ENCODE measurements around the gene NR2F2. TPM values are rescaled to one million over a fixed set of nuclear protein-coding genes. Genes with fewer than 3 reads are reported as not detected.
A peak's percentile ranks its signal among the peaks of the same experiment; 100 is the strongest.

The NR2F2 gene
- total RNA-seq, 2 experiments from 2014 or later, result not detected

DNA sequence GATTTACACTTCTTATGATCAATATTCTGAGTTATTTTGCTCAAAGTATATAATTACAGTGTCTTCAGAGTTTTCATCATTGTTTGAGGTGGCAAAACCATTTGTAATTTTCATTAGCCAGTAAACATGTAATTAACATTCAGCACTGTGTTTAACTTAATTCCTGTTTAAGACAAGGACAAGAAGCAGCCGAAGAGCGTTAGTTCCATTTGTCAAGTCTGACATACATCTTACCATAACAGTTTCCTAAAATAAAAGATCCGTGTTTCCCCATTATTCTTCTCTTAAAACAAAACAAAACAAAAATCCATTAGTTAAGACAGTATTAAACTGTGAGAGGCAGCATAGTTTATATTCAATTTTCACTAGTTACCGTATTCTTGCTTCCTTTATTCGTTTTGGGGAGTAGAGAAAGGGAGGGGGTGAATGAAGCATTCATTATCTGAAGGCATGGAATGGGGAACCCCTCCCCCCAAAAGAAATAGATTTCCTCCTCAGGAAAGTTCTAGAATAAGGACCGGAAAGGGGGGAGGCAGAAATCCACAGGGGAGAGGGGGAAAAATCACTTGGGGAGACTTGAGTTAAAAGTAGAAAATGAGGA, 5.5 kb upstream of the NR2F2 start:
- Mint-ChIP-seq H3K4me3 (no peak overlapping the region), H3K36me3 (ENCODE audit: low read depth) (no peaks in the 10 kb centered on the region), H3K27me3 (peaks cover 74% of the 10 kb centered on the region), H3K4me1 (ENCODE audit: low read depth) (peaks cover 3% of the 10 kb centered on the region), H3K9me3 (no peaks in the 10 kb centered on the region), H3K27ac (no peak overlapping the region)
- intact Hi-C loops (cut with micrococcal nuclease), result loop anchor here (5.0 kb wide), 1 partner anchor 37 kb away; no protein-coding TSS in a partner anchor
- ATAC-seq (no peak), DNase-seq (no peak)
- ChIA-PET POLR2A (interaction anchor here (0.7 kb wide), 1 partner anchor 1304 kb away, joined by 3 read pairs; no protein-coding TSS in a partner anchor), CTCF (no interaction called here)
- TF ChIP-seq, protein P1, sequence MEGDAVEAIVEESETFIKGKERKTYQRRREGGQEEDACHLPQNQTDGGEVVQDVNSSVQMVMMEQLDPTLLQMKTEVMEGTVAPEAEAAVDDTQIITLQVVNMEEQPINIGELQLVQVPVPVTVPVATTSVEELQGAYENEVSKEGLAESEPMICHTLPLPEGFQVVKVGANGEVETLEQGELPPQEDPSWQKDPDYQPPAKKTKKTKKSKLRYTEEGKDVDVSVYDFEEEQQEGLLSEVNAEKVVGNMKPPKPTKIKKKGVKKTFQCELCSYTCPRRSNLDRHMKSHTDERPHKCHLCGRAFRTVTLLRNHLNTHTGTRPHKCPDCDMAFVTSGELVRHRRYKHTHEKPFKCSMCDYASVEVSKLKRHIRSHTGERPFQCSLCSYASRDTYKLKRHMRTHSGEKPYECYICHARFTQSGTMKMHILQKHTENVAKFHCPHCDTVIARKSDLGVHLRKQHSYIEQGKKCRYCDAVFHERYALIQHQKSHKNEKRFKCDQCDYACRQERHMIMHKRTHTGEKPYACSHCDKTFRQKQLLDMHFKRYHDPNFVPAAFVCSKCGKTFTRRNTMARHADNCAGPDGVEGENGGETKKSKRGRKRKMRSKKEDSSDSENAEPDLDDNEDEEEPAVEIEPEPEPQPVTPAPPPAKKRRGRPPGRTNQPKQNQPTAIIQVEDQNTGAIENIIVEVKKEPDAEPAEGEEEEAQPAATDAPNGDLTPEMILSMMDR (IDR thresholded peaks at IDR 0.05), result no peak

GRCh38 chr15:96325541-96326327, 4.8 kb upstream of the NR2F2 start:
- Mint-ChIP-seq H3K27ac (no peak overlapping the region), H3K4me3 (no peak overlapping the region), H3K4me1 (ENCODE audit: low read depth) (peaks cover 5% of the 10 kb centered on the region), H3K36me3 (ENCODE audit: low read depth) (no peaks in the 10 kb centered on the region), H3K27me3 (peaks cover 74% of the 10 kb centered on the region), H3K9me3 (no peaks in the 10 kb centered on the region)
- DNase-seq (no peak), ATAC-seq (no peak)
- ChIA-PET CTCF (interaction anchor here (1.2 kb wide), 1 partner anchor 18 kb away, joined by 3 read pairs; no protein-coding TSS in a partner anchor), POLR2A (interaction anchor here (0.7 to 1.6 kb wide), 2 partner anchors 9 to 1305 kb away, joined by 3 to 5 read pairs; no protein-coding TSS in a partner anchor)
- intact Hi-C loops (cut with micrococcal nuclease), result loop anchor here (5.0 kb wide), 1 partner anchor 37 kb away; no protein-coding TSS in a partner anchor
- TF ChIP-seq, protein P1 (IDR thresholded peaks at IDR 0.05), result no peak

DNA sequence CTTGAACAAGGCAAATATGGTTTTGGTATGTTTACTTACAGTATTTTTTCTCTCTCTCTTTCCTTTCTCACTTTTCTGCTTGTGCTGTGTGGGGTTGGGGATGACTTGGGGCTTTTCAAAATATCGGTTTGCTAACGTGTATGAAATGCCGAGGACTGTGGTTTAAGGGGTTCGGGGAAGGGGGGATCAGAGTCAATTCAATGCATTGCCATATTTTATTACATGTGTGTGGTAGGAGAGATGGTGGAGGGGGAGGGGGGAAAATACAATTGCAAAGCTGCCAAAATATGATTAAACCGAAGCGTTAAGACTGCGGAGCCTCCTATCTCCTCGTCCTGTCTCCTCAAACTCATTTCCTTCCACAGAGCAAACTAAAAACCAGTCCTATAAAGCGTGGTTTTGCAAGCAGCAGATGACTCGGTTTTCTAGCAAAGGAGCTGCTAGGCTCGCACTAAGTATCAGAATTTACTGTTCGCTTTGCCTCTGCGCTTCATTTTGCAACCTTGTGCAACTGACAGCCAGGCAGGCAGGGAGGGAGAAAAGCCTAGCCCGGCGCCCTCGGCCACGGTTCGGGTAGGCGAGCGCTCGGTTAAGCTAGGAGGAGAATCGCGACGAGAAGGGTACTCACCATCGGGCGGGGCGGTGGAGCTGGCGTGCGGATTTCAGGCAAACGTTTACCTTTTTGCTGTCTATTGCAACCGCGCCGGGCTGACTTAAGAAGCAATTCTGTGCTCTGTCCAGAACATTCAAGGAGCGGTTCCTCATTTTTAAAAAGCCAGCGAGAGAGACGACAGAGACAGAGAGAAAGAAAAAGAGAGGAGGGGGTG, 4.0 kb upstream of the NR2F2 start:
- POLR2A ChIA-PET, result interaction anchor here (0.7 to 1.6 kb wide), 2 partner anchors 9 to 117 kb away, joined by 3 to 5 read pairs; no protein-coding TSS in a partner anchor

GRCh38 chr15:96327155-96327741, 3.3 kb upstream of the NR2F2 start:
- peaks cover 11% of the 10 kb centered on the region for H3K4me1 Mint-ChIP-seq (ENCODE audit: low read depth)
- no peaks in the 10 kb centered on the region for H3K9me3 Mint-ChIP-seq
- no peak overlapping the region for H3K27ac Mint-ChIP-seq
- no peak overlapping the region for H3K4me3 Mint-ChIP-seq
- CTCF ChIA-PET, result interaction anchor here (0.6 to 2.3 kb wide), 13 partner anchors 9 to 918 kb away, joined by 3 to 10 read pairs (median 3); no protein-coding TSS in a partner anchor
- intact Hi-C loops (cut with micrococcal nuclease), result loop anchor here (5.0 kb wide), 1 partner anchor 35 kb away; no protein-coding TSS in a partner anchor
- TF ChIP-seq, protein P1 (IDR thresholded peaks at IDR 0.05), result peak; percentile 40
- H3K36me3 Mint-ChIP-seq (ENCODE audit: low read depth), result no peaks in the 10 kb centered on the region
- peak; percentile 48 for ATAC-seq
- peaks cover 77% of the 10 kb centered on the region for H3K27me3 Mint-ChIP-seq
- no peak for DNase-seq
- POLR2A ChIA-PET, result interaction anchor here (0.7 to 1.6 kb wide), 2 partner anchors 10 to 116 kb away, joined by 3 to 5 read pairs; no protein-coding TSS in a partner anchor

More for the DNA sequence above, 4.0 kb upstream of the NR2F2 start:
- Mint-ChIP-seq H3K4me1 (ENCODE audit: low read depth) (peaks cover 9% of the 10 kb centered on the region), H3K4me3 (no peak overlapping the region), H3K9me3 (no peaks in the 10 kb centered on the region), H3K27ac (no peak overlapping the region), H3K27me3 (peaks cover 75% of the 10 kb centered on the region), H3K36me3 (ENCODE audit: low read depth) (no peaks in the 10 kb centered on the region)
- no peak for ATAC-seq
- intact Hi-C loops (cut with micrococcal nuclease), result loop anchor here (5.0 kb wide), 1 partner anchor 36 kb away; no protein-coding TSS in a partner anchor
- no peak for DNase-seq
- TF ChIP-seq, protein P1 (IDR thresholded peaks at IDR 0.05), result no peak
- CTCF ChIA-PET, result interaction anchor here (0.6 to 2.3 kb wide), 12 partner anchors 8 to 919 kb away, joined by 3 to 10 read pairs (median 4); no protein-coding TSS in a partner anchor
